SK-N-SH treated with all-trans-retinoic acid at 6 μM for 48 hours (cell line): ENCODE measurements around the gene DPYSL3.

Experiments
- ATAC-seq: fragments of 200-7000 bp; cut with Tn5 transposase; 3 replicates; pipeline ENCODE4 v1.9.1; 2020; ENCODE audit warnings: mild to moderate bottlenecking, moderate library complexity
- ARNTL ChIP-seq: fragments of 450-650 bp; formaldehyde crosslinking; IDR thresholded peaks from 2 replicates; pipeline ENCODE4 v1.5.0; 2020; ENCODE audit warnings: low read depth, mild to moderate bottlenecking, moderate library complexity, borderline replicate concordance
- BACH2 ChIP-seq: fragments of 250-450 bp; sonication (Bioruptor Pico); IDR thresholded peaks from 2 replicates; pipeline ENCODE4 v1.9.0; 2021; ENCODE audit warnings: mild to moderate bottlenecking, borderline replicate concordance
- CREB5 ChIP-seq: fragments of 250-450 bp; sonication (Bioruptor Pico); IDR thresholded peaks from 2 replicates; pipeline ENCODE4 v1.5.1; 2020; ENCODE audit warnings: low read depth, mild to moderate bottlenecking, moderate library complexity
- CSDC2 ChIP-seq: fragments of 250-450 bp; sonication (Bioruptor Pico); IDR thresholded peaks from 2 replicates; pipeline ENCODE4 v1.5.0; 2020; ENCODE audit warnings: mild to moderate bottlenecking, moderate library complexity
- ESRRG ChIP-seq: fragments of 250-450 bp; sonication (Bioruptor Pico); IDR thresholded peaks from 2 replicates; pipeline ENCODE4 v1.6.1; 2021; ENCODE audit warnings: mild to moderate bottlenecking
- GLIS3 ChIP-seq: fragments of 250-450 bp; sonication (Bioruptor Pico); IDR thresholded peaks from 2 replicates; pipeline ENCODE4 v1.5.0; 2020; ENCODE audit warnings: mild to moderate bottlenecking, moderate library complexity
- ISL1 ChIP-seq: fragments of 250-450 bp; sonication (Bioruptor Pico); IDR thresholded peaks from 2 replicates; pipeline ENCODE4 v2.1.2; 2022; ENCODE audit warnings: mild to moderate bottlenecking, moderate library complexity
- OSR1 ChIP-seq: fragments of 250-450 bp; sonication (Bioruptor Pico); IDR thresholded peaks from 2 replicates; pipeline ENCODE4 v1.8.0; 2022; ENCODE audit warnings: moderate library complexity, mild to moderate bottlenecking, inconsistent platforms
- PATZ1 ChIP-seq: fragments of 250-450 bp; sonication (Bioruptor Pico); IDR thresholded peaks from 2 replicates; pipeline ENCODE4 v1.8.0; 2020; ENCODE audit warnings: mild to moderate bottlenecking, moderate library complexity, borderline replicate concordance
- PPARA ChIP-seq: fragments of 250-450 bp; sonication (Bioruptor Pico); IDR thresholded peaks from 2 replicates; pipeline ENCODE4 v1.5.0; 2020; ENCODE audit warnings: mild to moderate bottlenecking, borderline replicate concordance
- RARB ChIP-seq: fragments of 250-450 bp; sonication (Bioruptor Pico); IDR thresholded peaks from 2 replicates; pipeline ENCODE4 v1.8.0; 2021; ENCODE audit warnings: mild to moderate bottlenecking, moderate library complexity
- SNAI2 ChIP-seq: fragments of 250-450 bp; sonication (Bioruptor Pico); IDR thresholded peaks from 2 replicates; pipeline ENCODE4 v1.5.0; 2020; ENCODE audit warnings: mild to moderate bottlenecking, moderate library complexity
- TOX ChIP-seq: fragments of 250-450 bp; sonication (Bioruptor Pico); IDR thresholded peaks from 2 replicates; pipeline ENCODE4 v1.8.0; 2021; ENCODE audit warnings: mild to moderate bottlenecking, moderate library complexity, borderline replicate concordance
- TSHZ2 ChIP-seq: fragments of 250-450 bp; sonication (Bioruptor Pico); IDR thresholded peaks from 2 replicates; pipeline ENCODE4 v1.5.0; 2020; ENCODE audit warnings: mild to moderate bottlenecking, moderate library complexity
- ZFP3 ChIP-seq: fragments of 250-450 bp; sonication (Bioruptor Pico); IDR thresholded peaks from 2 replicates; pipeline ENCODE4 v1.5.0; 2020; ENCODE audit warnings: mild to moderate bottlenecking, moderate library complexity
- ZFP30 ChIP-seq: fragments of 450-650 bp; formaldehyde crosslinking; IDR thresholded peaks from 2 replicates; pipeline ENCODE4 v1.5.0; 2022; ENCODE audit warnings: mild to moderate bottlenecking, moderate library complexity
- ZNF565 ChIP-seq: fragments of 450-650 bp; formaldehyde crosslinking; conservative IDR thresholded peaks from 2 replicates; pipeline ENCODE4 v1.5.0; 2020; ENCODE audit warnings: low read depth, mild to moderate bottlenecking, moderate library complexity
- ZNF70 ChIP-seq: fragments of 450-650 bp; formaldehyde crosslinking; IDR thresholded peaks from 2 replicates; pipeline ENCODE4 v1.5.0; 2020; ENCODE audit warnings: mild to moderate bottlenecking, moderate library complexity
- ZNF8 ChIP-seq: fragments of 450-650 bp; formaldehyde crosslinking; IDR thresholded peaks from 2 replicates; pipeline ENCODE4 v1.5.0; 2020; ENCODE audit warnings: mild to moderate bottlenecking, moderate library complexity
- TF ChIP-seq, protein P1 (sequence below): fragments of 250-450 bp; sonication (Bioruptor Pico); IDR thresholded peaks from 2 replicates; pipeline ENCODE4 v1.8.0; 2021; ENCODE audit warnings: low read depth, mild to moderate bottlenecking, moderate library complexity, borderline replicate concordance
- TF ChIP-seq, protein P2 (sequence below): fragments of 250-450 bp; sonication (Bioruptor Pico); IDR thresholded peaks from 2 replicates; pipeline ENCODE4 v1.5.1; 2021; ENCODE audit warnings: mild to moderate bottlenecking, moderate library complexity

DPYSL3 gene

DNA sequence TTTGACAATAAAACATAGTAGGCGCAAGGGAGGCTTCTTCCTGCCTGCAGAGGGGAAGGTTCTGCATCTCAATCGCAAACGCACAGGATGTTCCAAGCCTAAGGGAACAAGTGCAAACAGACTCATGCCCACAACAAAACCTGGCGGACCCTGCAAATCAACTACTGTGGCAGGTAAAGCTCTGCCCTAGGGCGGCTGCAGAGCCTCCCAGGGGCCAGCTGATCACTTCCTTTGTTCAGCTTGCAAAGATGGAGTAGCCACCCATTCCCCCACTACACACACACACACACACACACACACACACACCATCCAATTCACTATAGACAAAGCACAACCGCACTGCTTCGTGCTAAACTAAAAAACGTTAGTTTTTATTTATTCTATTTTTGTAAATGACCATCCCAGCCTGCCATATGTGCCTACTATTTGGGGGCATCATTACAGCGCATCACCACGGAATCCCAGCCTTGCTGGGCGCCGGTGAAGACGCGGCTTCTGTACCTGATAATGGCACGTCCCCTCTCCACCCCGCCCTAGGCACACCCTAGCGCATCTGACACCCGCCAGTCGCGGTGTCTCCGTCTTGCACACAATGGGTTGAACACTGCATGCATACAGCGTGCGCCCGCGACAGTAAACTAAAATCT is 57.6 kb downstream of the DPYSL3 start:
- ATAC-seq: no peak
- TF ChIP-seq ZNF70 (CRISPR knock-in tag) (no peak), PATZ1 (CRISPR knock-in tag) (no peak), ESRRG (CRISPR knock-in tag) (no peak), TOX (CRISPR knock-in tag) (no peak), GLIS3 (CRISPR knock-in tag) (no peak), ZFP3 (CRISPR knock-in tag) (no peak), PPARA (CRISPR knock-in tag) (no peak), CREB5 (no peak), ISL1 (CRISPR knock-in tag) (no peak), ZNF8 (CRISPR knock-in tag) (no peak), ARNTL (no peak), TSHZ2 (CRISPR knock-in tag) (no peak), SNAI2 (no peak), OSR1 (CRISPR knock-in tag) (no peak), ZFP30 (CRISPR knock-in tag) (no peak)

DNA sequence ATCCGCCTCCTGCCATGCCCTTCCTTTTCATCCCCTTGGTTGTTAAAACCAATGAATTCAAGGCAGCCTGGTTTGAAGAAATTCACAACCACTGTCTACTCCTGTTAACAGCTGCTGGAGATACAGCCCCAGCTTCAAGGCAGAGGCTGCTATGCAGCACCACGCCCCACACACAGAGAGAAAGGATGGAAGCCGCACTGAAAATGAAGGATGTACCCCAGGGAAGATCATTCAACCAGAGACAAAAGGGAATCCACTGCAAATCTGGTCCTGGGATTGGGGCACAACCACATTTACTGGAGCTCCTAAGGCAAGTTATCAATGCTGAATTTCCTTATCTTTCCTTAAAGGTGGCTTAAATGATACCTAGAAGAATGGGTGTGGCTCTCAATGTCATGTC is 58.7 kb downstream of the DPYSL3 start:
- ATAC-seq: no peak
- TF ChIP-seq ZNF565 (CRISPR knock-in tag) (no peak), PATZ1 (CRISPR knock-in tag) (no peak), PPARA (CRISPR knock-in tag) (no peak), ARNTL (no peak), ZFP3 (CRISPR knock-in tag) (no peak), ZNF70 (CRISPR knock-in tag) (no peak), ZNF8 (CRISPR knock-in tag) (no peak), GLIS3 (CRISPR knock-in tag) (no peak), CREB5 (no peak), BACH2 (CRISPR knock-in tag) (no peak), ISL1 (CRISPR knock-in tag) (no peak), ZFP30 (CRISPR knock-in tag) (no peak), TSHZ2 (CRISPR knock-in tag) (no peak), RARB (CRISPR knock-in tag) (no peak), OSR1 (CRISPR knock-in tag) (no peak), SNAI2 (no peak), TOX (CRISPR knock-in tag) (no peak), CSDC2 (CRISPR knock-in tag) (no peak)
- TF ChIP-seq, protein P1, sequence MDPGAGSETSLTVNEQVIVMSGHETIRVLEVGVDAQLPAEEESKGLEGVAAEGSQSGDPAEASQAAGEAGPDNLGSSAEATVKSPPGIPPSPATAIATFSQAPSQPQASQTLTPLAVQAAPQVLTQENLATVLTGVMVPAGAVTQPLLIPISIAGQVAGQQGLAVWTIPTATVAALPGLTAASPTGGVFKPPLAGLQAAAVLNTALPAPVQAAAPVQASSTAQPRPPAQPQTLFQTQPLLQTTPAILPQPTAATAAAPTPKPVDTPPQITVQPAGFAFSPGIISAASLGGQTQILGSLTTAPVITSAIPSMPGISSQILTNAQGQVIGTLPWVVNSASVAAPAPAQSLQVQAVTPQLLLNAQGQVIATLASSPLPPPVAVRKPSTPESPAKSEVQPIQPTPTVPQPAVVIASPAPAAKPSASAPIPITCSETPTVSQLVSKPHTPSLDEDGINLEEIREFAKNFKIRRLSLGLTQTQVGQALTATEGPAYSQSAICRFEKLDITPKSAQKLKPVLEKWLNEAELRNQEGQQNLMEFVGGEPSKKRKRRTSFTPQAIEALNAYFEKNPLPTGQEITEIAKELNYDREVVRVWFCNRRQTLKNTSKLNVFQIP (CRISPR knock-in tag): no peak
- TF ChIP-seq, protein P2, sequence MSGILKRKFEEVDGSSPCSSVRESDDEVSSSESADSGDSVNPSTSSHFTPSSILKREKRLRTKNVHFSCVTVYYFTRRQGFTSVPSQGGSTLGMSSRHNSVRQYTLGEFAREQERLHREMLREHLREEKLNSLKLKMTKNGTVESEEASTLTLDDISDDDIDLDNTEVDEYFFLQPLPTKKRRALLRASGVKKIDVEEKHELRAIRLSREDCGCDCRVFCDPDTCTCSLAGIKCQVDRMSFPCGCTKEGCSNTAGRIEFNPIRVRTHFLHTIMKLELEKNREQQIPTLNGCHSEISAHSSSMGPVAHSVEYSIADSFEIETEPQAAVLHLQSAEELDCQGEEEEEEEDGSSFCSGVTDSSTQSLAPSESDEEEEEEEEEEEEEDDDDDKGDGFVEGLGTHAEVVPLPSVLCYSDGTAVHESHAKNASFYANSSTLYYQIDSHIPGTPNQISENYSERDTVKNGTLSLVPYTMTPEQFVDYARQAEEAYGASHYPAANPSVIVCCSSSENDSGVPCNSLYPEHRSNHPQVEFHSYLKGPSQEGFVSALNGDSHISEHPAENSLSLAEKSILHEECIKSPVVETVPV: no peak
